HFF-Myc (cell line): Measurements from ENCODE around the gene MEPE.
"Not testable (repeated sequence)": the region's sequence is repeated elsewhere in the genome, so short reads cannot be mapped to it uniquely, and the experiment has no call there.

Experiments
- DNase-seq: peaks from one replicate; pipeline ENCODE4 v3.0.0-alpha.2; 2011; ENCODE audit warnings: low read depth; ENCODE audit errors: extremely low read depth
- H3K4me3 ChIP-seq: replicated peaks from 2 replicates; pipeline ENCODE4 v1.5.1; 2011; ENCODE audit warnings: low read depth, mild to moderate bottlenecking, control low read depth, low read length
- TF ChIP-seq, protein P1 (sequence below): IDR thresholded peaks from 2 replicates; pipeline ENCODE4 v1.5.1; 2012; ENCODE audit warnings: mild to moderate bottlenecking, low read depth, low read length, control low read depth; ENCODE audit errors: missing control alignments

Gene MEPE

DNA sequence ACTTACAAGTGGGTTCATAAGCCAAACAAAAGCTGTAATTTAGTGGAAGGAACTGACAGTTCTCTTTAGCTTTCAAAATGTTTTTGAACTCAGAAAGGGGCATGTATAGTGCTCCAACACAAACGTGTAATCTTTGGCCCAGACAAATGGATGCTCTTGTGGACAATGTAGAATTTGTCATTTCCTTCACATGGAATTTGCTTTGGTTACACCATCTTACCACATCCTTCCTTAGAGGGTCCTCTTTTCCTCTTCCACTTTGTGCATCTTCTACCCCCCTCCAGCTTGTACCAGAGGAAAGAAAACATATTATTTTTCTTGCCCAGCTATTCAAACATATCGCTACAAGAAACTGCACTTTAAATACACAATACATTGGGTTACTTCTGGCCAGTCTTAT is 42.4 kb downstream of the MEPE start:
- no peak overlapping the region for H3K4me3 ChIP-seq
- TF ChIP-seq, protein P1, sequence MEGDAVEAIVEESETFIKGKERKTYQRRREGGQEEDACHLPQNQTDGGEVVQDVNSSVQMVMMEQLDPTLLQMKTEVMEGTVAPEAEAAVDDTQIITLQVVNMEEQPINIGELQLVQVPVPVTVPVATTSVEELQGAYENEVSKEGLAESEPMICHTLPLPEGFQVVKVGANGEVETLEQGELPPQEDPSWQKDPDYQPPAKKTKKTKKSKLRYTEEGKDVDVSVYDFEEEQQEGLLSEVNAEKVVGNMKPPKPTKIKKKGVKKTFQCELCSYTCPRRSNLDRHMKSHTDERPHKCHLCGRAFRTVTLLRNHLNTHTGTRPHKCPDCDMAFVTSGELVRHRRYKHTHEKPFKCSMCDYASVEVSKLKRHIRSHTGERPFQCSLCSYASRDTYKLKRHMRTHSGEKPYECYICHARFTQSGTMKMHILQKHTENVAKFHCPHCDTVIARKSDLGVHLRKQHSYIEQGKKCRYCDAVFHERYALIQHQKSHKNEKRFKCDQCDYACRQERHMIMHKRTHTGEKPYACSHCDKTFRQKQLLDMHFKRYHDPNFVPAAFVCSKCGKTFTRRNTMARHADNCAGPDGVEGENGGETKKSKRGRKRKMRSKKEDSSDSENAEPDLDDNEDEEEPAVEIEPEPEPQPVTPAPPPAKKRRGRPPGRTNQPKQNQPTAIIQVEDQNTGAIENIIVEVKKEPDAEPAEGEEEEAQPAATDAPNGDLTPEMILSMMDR, result no peak
- DNase-seq, result no peak

DNA sequence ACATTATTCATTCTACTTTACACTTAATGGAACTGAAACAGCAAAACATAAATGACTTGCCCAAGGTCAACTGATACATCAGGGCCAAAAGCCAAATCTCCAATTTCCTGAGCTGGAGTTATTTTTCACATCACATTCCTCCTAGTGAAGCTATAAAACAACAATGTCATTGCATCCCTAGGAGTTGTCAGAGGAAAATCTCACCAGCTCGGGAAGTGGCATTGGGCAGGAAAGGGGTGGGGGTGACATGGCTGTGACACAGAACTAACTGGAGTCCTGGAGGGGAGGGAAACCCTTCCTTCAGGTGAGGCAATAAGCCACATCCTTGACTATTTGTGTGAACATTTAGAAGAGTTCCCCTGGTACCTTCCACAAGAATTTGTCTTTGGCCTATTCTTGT is 47.3 kb downstream of the MEPE start:
- DNase-seq, result no peak
- no peak overlapping the region for H3K4me3 ChIP-seq
- TF ChIP-seq, protein P1, result no peak

DNA sequence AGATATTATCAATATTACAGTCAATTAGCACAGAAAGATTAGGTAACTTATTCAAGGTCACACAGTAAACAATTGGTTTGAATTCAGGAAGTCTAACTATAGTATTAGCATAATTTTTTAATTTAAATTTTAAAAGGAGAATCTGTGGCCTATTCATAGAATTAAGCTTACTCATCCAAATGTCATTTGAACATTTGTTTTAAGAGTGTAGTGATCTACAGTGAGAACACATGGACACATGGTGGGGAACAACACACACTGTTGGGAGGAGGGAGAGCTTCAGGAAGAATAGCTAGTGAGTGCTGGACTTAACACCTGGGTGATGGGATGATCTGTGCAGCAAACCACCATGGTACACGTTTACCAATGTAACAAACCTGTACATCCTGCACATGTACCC is 48.3 kb downstream of the MEPE start:
- DNase-seq, result no peak
- H3K4me3 ChIP-seq, result no peak overlapping the region
- TF ChIP-seq, protein P1, result no peak

DNA sequence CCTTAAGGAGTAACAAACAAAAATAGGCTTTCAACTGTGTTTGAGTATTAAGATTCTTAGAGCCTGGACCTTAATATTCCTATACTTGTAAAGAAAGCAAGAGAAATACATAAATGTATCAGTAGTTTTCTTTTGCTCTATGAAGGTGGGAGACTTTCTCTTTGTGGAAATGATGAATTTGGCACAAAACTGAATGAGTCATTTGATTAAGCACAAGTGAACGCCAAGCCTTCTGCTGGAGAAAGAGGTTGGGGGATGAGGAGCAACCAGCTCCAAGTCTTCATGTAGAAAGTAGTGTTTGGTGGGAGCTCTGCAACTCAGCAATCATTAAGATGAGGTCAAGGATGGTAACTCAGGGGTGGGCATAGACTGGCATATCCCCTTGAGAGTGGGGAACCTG is 49.6 kb downstream of the MEPE start:
- DNase-seq, result no peak

DNA sequence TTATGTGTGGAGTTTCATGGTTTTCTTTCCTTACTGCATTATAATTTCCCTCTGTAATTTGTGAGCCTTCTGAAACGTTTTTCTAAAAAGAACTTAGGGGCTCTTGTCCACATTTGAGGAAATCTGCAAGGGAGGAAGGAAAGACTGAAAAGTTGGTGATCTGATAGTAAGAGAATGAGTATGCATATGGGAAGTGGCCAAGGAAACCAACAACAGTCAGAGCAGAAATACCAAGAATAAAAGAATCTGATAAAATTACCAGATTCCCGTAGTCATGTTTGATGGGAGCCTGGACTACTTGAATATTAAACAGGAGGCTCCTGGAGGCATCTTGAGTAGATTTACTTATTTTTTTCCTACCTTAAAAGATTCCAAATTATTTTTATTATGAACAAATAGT is 50.1 kb downstream of the MEPE start:
- TF ChIP-seq, protein P1, result no peak
- DNase-seq, result no peak
- H3K4me3 ChIP-seq, result no peak overlapping the region

More for the DNA sequence above, 49.6 kb downstream of the MEPE start:
- TF ChIP-seq, protein P1, result no peak
- H3K4me3 ChIP-seq, result no peak overlapping the region

DNA sequence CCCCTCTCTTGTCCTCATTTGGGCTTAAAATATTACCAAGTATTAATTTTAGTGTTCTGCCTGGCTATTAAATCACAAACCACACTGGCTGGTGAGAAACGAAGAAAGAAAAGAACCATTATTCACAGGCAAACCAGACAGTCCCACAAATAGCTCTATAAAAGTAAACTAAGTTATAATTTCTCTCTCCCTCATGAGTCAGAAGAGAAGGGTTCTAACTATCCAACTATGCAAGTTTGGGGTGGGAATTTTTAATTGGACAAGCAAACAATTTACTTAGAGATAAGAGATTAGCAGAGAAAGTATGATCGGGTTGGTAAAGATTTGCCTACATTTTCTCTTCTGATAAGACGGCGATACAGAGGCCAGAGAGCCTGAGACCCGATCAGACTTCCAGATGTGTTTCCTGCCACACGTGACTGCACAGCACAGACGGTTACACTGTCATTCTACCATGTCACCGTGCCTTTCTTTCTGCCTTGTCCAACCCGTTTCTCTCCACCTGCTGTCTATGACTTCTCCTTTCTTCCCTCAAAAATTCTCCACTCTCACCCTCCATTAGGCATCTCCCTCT is 52.3 kb downstream of the MEPE start:
- TF ChIP-seq, protein P1, result no peak
- DNase-seq, result no peak
- no peak overlapping the region for H3K4me3 ChIP-seq

DNA sequence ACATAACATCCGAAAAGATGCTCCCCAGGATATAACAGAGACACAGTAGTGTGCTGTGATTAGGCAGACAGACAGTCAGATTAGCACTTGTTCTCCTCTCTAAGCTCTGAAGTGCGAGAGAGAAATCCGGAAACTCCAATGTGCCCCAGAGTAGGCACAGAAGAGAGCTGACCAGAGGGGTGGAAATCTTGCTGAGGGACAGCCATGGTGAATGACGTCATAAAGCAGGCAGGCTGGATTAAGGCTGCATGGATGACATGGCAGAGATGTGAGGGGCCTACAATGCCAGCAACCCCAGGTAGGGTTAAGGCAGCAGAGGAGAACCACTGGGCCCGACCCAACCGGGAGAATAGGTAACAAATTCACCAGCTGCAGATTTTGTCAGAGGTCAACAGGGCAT is 53.3 kb downstream of the MEPE start:
- TF ChIP-seq, protein P1, result no peak
- no peak overlapping the region for H3K4me3 ChIP-seq
- no peak for DNase-seq

DNA sequence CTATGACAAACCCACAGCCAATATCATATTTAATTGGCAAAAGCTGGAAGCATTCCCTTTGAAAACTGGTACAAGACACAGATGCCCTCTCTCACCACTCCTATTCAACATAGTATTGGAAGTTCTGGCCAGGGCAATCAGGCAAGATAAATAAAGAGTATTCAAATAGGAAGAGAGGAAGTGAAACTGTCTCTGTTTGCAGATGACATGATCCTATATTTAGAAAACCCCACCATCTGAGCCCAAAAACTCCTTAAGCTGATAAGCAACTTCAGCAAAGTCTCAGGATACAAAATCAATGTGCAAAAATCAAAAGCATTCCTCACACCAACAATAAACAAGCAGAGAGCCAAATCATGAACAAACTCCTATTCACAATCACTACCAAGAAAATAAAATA is 58.0 kb downstream of the MEPE start:
- not testable (repeated sequence) for DNase-seq, H3K4me3 ChIP-seq
